Fibroblast of skin of abdomen (primary cell): Measurements from ENCODE around the gene SIK2. TPM values are rescaled to one million over a fixed set of nuclear protein-coding genes. Genes with fewer than 3 reads are reported as not detected.
A peak's percentile ranks its signal among the peaks of the same experiment; 100 is the strongest.

Experiments
- DNase-seq: peaks from one replicate; pipeline ENCODE4 v3.0.0-alpha.2; 2013
- polyA plus RNA-seq, 2 experiments: library from polyadenylated mRNA; unstranded; fragments of 120-200 nt; gene quantifications; one replicate each; pipeline ENCODE4 v1.2.1, GENCODE V29; 2013; ENCODE audit not compliant: insufficient read length in 2 of 2

Gene SIK2
- 11.9 TPM for polyA plus RNA-seq (2013, experiment 1 of 2; ENCODE audit: insufficient read length)
- polyA plus RNA-seq (2013, experiment 2 of 2; ENCODE audit: insufficient read length): 11.6 TPM

DNA sequence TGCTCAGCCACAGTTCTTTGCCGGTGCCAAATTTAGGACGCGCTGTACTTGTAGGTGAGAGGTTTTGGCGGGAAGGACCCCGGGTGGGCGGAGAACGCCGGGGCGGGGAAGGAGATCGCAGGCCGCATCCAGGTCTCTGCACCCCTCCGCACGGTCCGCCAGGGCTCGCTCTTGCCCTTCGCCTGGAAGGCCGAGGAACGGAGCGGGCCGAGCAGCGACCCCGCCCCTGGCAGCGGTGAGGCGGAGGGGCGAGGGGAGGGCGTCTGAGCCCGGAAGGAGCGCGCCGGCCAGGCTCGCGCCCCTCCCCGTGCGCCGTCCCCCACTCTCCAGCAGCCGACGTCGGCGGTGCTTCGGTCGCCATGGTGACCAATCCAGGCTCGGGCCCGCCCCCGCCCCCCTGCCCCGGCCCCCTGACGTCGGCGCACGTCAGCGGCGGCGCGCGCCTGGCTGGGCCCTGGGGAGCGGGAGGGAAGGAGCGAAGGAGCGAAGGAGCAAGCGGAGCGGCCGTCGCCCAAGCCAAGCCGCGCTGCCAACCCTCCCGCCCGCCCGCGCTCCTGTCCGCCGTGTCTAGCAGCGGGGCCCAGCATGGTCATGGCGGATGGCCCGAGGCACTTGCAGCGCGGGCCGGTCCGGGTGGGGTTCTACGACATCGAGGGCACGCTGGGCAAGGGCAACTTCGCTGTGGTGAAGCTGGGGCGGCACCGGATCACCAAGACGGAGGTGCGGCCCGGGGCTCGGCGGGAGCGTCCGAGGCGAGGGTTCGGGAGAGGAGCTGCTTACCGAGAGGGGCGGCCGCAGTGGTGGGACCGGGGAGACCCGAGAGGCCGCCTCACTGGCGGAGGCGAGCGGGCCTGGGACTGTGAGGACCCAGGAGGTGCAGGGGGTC is at the start of gene SIK2:
Gene SIK2, plus strand, starts transcription at position 471 of the 886 bp plus-strand sequence. Its CDS starts 115 bp downstream, at position 586.
- peak; percentile 97 for DNase-seq

DNA sequence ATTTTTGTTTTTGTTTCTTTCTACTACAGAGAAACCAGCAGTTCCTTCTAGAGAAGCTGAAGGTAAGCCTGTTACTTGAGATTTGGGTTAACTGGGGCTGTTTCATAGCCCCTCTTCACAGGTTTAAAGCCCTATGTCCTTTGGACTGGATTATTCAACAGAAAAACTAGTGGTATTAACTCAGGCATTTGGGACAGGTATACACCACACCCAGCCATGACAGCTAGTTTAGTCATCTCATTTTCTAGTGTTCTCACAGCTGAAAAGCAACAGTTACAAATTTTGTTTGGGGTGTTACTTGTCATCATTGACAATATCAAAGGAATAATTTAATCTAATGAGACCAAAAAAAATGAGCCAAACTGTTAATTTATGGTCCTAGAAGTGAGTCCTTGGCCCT is 47.7 kb upstream of the SIK2 start:
- no peak for DNase-seq

DNA sequence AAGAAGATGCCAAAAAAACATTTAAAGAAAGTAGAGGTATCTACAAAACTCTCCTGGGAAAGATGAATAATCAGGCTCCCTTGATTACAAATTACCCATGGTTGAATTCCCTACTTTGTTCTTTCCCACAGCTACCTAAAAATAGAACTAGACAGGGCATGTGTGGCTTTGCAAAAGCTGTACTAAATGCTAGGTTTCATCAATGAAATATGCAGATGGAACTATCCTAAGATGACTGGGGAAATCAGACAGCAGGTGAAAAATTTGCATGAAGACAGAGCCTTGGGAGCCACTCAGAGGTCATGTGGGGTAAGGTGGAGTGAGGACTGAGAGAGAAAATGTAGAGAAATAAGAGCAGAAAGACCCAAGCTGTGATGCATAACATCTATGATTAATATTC is 47.0 kb upstream of the SIK2 start:
- peak; percentile 79 for DNase-seq

DNA sequence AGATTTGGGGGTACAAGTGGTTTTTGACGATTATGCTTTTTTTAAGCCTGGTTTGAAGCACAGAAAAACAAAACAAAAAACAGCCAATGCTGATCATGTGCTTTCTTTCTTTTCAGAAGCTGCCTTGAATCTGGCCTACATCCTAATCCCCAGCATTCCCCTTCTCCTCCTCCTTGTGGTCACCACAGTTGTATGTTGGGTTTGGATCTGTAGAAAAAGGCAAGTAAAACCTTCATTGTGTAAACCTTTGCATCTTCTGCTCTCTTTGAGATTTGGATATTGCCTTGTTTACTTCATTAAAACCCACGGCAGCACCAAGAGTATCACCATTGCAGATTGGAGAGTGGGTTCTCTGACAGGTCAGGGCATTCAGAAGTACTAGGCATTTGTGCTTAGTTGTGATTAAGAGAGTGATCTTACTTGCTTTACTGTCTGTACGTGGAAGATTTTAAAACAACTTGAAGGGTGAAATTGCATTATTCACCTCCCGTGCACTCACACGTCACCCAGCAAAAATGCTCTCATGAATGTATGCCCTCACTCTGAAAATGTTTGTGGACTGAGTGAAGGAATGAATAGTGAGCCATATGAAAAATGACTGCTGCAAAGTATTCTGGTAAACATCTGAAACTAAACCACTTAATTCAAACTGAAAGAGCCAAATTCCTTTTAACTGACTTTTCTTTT is 44.7 kb upstream of the SIK2 start:
- peak; percentile 99 for DNase-seq

DNA sequence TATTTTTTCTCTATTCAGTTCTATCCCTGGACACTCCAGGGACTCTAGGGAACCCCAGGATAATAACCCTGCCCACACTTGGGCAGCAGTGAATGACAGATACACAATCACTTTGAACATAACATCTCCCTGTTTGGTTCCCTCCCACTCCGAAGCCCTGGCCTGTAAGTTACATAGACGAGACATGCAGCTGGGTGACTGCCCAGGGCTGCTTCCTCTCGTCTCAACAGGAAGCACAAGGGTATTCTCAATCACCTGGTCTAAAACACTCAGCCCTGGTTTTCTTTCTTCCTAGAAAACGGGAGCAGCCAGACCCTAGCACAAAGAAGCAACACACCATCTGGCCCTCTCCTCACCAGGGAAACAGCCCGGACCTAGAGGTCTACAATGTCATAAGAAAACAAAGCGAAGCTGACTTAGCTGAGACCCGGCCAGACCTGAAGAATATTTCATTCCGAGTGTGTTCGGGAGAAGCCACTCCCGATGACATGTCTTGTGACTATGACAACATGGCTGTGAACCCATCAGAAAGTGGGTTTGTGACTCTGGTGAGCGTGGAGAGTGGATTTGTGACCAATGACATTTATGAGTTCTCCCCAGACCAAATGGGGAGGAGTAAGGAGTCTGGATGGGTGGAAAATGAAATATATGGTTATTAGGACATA is 42.3 kb upstream of the SIK2 start:
- DNase-seq: no peak

DNA sequence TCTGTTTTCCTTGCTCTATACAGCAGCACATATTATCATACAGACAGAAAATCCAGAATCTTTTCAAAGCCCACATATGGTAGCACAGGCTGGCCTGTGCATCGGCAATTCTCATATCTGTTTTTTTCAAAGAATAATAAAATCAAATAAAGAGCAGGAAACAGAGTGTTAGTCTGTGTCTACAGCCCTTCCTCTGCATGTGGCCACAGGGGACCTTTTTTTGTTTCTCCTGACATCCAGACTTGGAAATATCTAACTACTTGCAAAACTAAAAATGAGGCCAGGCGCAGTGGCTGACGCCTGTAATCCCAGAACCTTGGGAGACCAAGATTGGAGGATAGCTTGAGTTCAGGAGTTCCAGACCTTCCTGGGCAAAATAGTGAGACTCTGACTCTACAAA is 41.4 kb upstream of the SIK2 start:
- DNase-seq: no peak

DNA sequence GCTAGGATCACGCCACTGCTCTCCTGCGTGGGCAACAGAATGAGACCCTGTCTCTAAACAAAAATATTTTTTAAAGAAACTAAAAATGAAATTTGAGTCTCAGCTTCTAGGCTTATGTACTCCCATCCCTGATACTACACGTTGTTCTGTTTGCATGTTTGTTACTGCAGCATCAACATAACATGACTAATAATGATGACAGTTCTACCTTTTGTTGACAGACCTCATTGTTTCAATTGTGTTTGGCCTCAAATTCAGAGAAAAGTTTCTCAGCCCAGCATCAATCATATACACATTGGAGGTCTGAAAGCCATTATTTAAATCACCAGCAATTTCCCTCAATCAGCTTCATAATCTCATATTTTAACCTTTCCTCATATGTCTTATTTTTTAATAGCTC is 40.9 kb upstream of the SIK2 start:
- DNase-seq: no peak

DNA sequence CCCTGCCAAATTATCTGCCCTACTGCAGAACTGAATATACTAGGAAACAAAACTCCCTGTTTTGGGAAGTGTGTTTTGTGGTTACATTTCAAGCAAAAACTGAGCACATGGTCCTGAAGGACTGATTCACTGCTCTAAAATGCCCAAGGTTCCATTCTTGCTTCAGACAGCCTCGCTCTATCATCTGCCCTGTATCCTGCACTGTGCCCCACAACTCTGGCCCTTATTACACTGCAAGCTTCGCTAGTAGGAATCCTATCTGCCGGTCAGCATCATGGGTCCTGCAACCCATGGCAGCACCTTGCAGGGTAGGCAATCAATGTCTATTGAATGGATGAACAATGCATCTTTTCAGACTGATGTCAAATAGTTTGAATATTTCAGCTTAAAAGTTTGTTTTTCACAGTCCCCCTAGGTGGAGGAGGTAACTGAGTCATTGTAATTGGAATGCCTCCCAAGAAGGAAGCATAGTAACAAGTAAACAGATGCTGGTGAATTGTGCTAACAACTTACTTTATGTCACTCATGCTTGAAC is 40.4 kb upstream of the SIK2 start:
- DNase-seq: peak; percentile 91

DNA sequence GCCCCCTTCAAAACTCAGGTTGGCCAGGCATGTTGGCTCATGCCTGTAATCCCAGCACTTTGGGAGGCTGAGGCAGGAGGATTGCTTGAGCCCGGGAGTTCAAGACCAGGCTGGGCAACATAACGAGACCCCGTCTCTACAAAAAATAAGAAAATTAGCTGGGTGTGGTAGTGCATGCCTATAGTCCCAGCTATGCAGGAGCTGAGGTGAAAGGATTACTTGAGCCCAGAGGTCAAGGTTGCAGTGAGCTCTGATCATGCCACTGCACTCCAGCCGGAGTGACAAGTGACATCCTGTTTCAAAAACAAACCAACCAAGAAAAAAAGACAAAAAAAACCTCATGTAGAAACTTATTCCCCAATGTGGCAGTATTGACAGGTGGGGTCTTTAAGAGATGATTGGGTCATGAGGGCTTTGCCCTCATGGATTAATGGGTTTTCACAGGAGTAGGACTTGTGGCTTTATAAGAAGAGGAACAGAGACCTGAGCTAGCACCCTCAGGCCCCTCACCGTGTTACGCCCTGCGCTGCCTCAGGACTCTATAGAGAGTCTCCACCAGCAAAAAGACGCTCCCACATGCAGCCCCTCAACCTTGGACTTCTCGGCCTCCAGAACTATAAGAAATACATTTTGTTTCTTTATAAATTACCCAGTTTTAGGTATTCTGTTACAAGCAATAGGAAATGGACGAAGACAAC is 39.4 kb upstream of the SIK2 start:
- DNase-seq: no peak

DNA sequence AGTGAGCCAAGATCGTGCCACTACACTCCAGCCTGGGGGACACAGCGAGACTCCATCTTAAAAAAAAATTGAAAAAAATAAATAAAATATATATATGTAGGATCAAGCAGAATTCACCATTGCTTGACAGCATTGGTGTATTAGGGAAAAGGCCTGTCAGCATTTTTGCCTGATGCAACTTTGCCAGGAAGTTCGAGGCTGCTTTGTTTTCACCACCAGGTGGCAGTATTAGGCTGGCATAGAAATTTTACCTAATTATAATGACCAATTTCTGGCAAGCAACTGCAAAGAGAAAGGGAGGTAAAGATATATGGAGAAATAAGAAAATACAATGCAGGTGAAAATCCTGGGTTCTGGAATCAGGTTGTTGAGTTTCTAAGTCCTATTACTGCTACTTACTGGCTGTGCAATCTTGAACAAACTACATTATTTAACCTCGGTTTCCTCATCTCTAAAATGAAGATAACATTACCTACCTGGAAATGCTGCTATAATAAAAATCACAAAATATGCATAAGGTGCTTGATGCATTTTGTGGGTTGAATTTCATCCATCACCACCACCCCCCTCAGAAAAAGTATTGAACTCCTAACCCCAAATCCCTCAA is 37.0 kb upstream of the SIK2 start:
- peak; percentile 78 for DNase-seq

DNA sequence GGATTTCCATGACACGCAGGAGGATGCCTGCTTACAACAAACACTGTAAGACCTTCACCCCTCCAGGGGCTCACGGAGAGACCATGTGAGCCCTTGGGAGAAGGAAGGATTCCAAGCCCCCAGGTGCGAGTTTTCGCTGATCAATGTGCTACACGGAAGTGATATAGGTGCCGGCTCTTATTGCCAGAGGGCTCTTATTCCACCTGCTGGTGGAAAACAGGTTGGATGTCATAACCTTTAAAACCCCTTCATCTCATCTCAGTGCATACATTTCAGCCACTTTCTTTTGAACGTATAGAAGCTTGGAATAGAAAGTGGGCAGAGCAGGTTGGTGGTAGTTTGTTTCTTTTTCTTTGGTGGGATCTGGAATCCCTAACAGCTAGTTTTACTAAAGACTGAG is 35.9 kb upstream of the SIK2 start:
- DNase-seq: no peak

DNA sequence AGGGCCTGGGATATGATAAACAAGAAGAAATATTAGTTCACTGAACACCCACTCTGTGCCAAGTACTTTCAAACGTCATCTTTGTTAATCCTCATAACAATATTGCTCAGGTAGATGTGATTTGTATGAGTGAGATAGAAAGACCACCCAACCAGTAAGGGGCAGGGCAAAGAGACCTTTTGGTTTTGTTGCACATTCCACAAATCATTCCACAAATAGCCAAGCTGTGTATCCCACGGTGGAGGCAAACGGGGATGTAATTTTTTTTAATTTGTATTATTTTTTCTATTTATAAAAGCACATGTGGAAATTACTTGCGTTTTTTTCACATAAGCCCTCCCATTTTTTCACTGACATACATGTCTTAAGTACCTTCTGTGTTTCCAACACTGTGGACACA is 32.8 kb upstream of the SIK2 start:
- peak; percentile 64 for DNase-seq

DNA sequence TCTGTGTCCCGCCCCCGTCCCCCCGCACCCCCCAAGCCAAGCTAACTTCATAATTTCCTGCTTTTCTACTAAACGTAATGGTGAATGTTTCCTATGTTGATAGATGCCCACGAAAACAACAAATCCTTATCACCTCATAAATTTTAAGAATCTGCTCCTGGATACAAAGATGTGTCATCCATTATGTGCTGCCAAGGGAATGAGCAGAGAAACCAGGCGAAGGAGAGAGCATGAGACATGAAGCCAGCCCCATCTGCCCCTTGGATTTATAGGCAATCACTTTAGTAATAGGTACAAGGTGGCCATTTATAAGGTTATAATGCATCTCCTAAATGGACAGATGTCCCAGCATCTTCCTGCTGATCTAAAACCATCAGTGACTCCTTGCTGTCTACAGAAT is 31.5 kb upstream of the SIK2 start:
- DNase-seq: no peak

DNA sequence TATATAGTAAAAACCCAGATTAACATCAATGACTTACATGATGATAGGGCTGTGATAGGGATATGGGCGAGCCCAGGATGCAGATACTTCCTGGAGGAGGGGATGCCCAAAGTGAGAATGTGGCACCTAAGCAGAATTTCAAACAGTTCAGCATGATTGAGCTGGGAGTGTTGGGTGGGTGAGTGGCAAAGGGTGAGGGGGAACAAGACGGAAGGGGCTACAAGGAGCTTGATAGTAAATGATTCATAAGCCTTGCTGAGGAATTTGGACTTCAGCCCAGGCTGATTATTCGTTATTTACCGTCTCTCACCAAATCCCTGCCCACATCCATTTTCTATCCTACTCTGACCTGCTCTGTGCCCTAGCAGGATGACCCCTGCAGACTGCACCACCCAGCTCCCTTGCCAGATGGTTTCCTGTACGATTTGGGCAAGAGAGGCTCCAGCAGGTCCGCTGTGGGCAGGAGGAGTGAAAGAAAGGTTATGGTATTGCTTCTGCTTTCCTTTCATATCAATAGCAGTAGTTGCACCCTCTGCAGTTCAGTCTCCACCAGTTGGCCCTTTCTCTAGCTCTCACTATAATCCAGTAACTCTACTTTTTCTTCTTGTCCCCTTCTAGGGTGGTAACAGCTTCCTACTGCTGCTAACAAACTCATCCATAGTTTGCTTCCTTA is 30.3 kb upstream of the SIK2 start:
- peak; percentile 32 for DNase-seq

DNA sequence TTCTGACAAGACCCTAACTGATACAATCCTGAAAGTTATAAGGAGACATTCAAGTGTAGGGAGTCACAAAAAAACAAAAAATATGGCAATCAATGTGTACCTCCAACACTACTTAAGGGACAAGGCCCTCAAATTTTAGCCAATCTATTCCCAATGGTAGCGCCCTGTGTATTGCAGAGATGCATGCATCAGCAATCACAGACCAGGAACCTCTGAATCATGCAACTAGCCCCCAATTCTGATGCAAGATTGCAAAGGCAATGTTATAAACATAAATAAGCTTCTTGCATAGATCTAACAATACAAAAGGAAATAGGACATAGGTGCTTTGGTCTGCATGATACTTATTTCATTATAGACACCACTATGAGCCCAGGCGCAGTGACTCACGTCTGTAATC is 29.7 kb upstream of the SIK2 start:
- no peak for DNase-seq

DNA sequence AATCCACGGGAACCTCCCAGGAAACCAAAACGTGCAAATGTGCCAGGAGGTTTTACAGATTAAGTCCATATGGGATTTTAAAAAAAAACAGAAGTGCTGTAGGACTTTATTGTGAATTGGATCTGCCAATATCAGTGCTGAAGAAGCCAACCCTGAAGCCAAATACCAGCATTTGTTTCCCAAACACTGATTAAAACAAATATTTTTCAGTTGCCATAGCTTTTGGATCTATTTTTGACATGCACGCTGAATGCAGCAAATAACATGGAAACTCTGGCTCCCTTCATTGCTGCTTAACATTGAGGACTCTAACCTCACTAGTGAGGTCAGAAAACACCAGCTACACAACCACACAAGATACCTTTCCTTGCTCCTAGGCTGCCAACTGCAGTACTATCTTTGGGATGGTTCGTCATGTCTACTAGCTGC is 28.4 kb upstream of the SIK2 start:
- DNase-seq: peak; percentile 29

DNA sequence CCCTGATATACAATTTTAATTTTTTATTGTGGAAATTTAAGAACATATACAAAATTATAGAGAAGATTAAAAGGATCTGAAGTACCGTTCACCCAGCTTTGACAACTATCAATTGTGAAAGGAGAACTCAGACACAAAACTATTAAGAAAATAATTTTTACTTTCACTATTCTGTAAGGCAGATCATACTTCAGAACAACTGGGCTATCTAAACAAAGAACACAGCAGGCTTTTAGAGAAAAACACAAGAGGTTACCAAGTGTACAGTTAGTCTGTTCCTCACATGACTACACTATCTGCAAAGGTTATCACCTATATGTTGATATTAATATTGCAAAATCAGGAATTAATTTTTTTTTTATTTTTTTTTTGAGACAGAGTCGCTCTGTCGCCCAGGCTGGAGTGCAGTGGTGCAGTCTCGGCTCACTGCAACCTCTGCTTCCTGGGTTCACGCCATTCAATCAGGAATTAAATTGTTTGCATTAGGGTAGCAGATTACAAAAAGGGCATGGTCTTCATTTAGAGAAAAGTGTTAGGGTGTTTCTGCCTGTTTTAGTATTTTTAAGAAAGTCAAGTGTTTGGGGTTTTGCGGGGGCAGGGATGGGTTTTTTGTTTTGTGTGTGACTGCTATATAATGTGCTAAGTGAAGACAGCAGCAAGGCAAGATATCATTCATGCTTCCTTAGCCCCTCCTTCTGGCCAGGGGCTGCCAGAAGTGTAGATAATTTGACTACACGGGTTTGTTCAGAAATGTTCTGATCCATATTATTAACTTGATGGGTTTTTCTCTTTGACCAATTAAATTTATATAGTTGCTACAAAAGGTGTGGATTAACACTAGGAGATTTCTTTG is 27.6 kb upstream of the SIK2 start:
- no peak for DNase-seq

DNA sequence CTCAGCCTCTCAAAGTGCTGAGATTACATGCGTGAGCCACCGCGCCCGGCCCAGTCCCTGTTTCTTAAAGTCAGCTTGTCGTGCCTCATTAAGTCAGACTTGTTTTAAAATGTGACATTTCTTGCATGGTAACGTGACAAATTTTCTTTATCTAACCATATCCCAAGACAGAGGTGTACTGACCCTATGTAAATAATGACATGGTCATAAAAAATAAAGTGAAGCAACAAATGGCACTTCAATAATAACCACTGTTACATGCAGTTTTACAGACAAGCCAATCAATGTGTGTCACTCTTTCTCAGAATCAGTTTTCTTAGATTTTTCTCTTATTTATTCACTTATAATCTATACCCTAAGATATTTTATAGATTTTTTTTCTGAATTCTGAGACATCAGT is 26.5 kb upstream of the SIK2 start:
- no peak for DNase-seq

DNA sequence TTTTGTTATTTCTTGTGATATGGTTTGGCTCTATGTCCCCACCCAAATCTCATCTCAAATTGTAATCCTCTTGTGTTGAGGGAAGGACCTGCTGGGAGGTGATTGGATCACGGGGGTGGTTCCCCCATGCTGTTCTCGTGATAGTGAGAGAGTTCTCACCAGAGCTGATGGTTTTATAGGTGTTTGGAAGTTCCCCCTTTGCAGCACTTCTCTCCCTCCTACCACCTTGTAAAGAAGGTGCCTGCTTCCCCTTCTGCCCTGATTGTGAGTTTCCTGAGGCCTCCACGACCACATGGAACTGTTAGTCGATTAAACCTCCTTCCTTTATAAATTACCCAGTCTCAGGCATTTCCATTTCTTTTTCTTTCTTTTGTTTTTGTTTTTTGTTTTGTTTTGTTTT is 24.4 kb upstream of the SIK2 start:
- DNase-seq: no peak

DNA sequence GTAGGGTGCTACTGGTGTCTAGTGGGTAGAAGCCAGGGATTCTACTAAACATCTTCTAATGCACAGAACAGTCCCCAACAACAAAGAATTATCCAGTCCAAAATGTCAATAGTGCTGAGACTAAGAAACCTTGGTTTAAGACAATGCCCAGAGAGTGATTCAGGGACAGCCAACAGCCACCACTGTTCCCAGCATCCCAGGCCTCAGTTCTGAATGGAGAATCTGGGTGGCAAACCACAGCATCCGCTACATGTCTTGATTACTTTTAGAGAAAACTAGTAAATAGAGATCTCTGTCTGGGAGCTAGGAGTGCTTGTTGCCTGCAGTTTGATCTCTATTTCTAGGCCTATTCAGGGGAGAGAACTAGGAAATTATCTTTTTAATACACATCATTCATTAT is 20.9 kb upstream of the SIK2 start:
- DNase-seq: no peak
